Endodermal cell (in vitro differentiated cells): ENCODE measurements around the gene PPARG. TPM values are rescaled to one million over a fixed set of nuclear protein-coding genes. Genes with fewer than 3 reads are reported as not detected.
"Not testable (repeated sequence)": the region's sequence is repeated elsewhere in the genome, so short reads cannot be mapped to it uniquely, and the experiment has no call there.

Source experiments
- DNase-seq: peaks from one replicate; pipeline ENCODE4 v3.0.0-alpha.2; 2017
- H3K27ac ChIP-seq: 2 replicates; pipeline ENCODE4 v1.5.1; 2013; ENCODE audit warnings: mild to moderate bottlenecking, low read depth, low read length, moderate library complexity
- H3K27me3 ChIP-seq: 2 replicates; pipeline ENCODE4 v1.6.1; 2013; ENCODE audit warnings: mild to moderate bottlenecking, low read length, moderate library complexity; ENCODE audit not compliant: insufficient read depth, control insufficient read depth, poor library complexity, severe bottlenecking
- H3K36me3 ChIP-seq: 2 replicates; pipeline ENCODE4 v1.7.0; 2013; ENCODE audit warnings: mild to moderate bottlenecking, low read length, moderate library complexity; ENCODE audit not compliant: control insufficient read depth, insufficient read depth
- H3K4me1 ChIP-seq: one replicate; pipeline ENCODE4 v1.7.0; 2013; ENCODE audit warnings: low read length; ENCODE audit not compliant: control insufficient read depth, insufficient read depth
- H3K4me3 ChIP-seq: 2 replicates; pipeline ENCODE4 v1.5.1; 2013; ENCODE audit warnings: mild to moderate bottlenecking, low read length, moderate library complexity
- H3K9ac ChIP-seq: 2 replicates; pipeline ENCODE4 v1.6.1; 2013; ENCODE audit warnings: mild to moderate bottlenecking, low read length, moderate library complexity; ENCODE audit not compliant: poor library complexity, severe bottlenecking; ENCODE audit errors: extremely low read depth
- H3K9me3 ChIP-seq: 2 replicates; pipeline ENCODE4 v1.6.1; 2013; ENCODE audit warnings: mild to moderate bottlenecking, low read length, moderate library complexity; ENCODE audit not compliant: control insufficient read depth
- H3K27ac Mint-ChIP-seq: 2 replicates; pipeline ENCODE4 v1.8.0; 2020; ENCODE audit warnings: mixed read lengths
- H3K27me3 Mint-ChIP-seq: 2 replicates; pipeline ENCODE4 v1.8.0; 2021; ENCODE audit warnings: mild to moderate bottlenecking, mixed read lengths; ENCODE audit not compliant: insufficient read depth
- H3K36me3 Mint-ChIP-seq: 2 replicates; pipeline ENCODE4 v1.8.0; 2020; ENCODE audit warnings: low read depth, mixed read lengths
- H3K4me1 Mint-ChIP-seq: 2 replicates; pipeline ENCODE4 v1.8.0; 2020; ENCODE audit warnings: mixed read lengths
- H3K4me3 Mint-ChIP-seq: 2 replicates; pipeline ENCODE4 v1.8.0; 2020; ENCODE audit warnings: mild to moderate bottlenecking, moderate library complexity, mixed read lengths
- H3K9me3 Mint-ChIP-seq: 2 replicates; pipeline ENCODE4 v1.8.0; 2020; ENCODE audit warnings: mild to moderate bottlenecking, mixed read lengths
- WGBS, 2 experiments: methylation state at CpG; one replicate each; pipeline versions ENCODE4 v1.1.5 to v1.1.7; 2013; ENCODE audit warnings: missing lambda C conversion rate in 2 of 2, mixed read lengths in 1 of 2; ENCODE audit not compliant: insufficient coverage in 1 of 2, insufficient read length in 1 of 2; 5-methylcytosine and 5-hydroxymethylcytosine counted together
- total RNA-seq, 2 donors: library from RNA; stranded (reverse); fragmentation: NEBNext Ultra II Directional in 1 of 2; extraction: Animal tissue kit (Norgen Biotek cat#: 25700) in 1 of 2; gene quantifications; 2 replicates in 1 of 2; 3 replicates in 1 of 2; pipeline ENCODE4 v1.2.1, GENCODE V29; 2021
- TF ChIP-seq, protein P1 (sequence below): fragments of 200-600 bp; sonication (generic); conservative IDR thresholded peaks from 2 replicates; pipeline ENCODE4 v1.5.0; 2021; ENCODE audit warnings: antibody characterized with exemption, mild to moderate bottlenecking

PPARG gene
- total RNA-seq, 2 donors from 2014 or later = 3.8 to 4.5 TPM

DNA sequence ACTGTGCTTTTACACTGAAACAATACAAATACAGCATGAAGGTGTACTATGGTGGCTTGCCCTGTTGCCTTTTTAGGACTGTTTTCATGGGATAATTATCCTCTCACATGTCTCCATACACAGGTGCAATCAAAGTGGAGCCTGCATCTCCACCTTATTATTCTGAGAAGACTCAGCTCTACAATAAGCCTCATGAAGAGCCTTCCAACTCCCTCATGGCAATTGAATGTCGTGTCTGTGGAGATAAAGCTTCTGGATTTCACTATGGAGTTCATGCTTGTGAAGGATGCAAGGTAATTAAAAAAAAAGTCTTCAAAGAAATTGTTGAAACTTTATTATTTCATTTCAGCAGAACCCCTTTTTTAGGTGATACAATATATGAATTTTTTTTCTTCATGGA is 92.3 kb downstream of the PPARG start:
- H3K27me3 ChIP-seq = no peaks in the 10 kb centered on the region
- TF ChIP-seq, protein P1, sequence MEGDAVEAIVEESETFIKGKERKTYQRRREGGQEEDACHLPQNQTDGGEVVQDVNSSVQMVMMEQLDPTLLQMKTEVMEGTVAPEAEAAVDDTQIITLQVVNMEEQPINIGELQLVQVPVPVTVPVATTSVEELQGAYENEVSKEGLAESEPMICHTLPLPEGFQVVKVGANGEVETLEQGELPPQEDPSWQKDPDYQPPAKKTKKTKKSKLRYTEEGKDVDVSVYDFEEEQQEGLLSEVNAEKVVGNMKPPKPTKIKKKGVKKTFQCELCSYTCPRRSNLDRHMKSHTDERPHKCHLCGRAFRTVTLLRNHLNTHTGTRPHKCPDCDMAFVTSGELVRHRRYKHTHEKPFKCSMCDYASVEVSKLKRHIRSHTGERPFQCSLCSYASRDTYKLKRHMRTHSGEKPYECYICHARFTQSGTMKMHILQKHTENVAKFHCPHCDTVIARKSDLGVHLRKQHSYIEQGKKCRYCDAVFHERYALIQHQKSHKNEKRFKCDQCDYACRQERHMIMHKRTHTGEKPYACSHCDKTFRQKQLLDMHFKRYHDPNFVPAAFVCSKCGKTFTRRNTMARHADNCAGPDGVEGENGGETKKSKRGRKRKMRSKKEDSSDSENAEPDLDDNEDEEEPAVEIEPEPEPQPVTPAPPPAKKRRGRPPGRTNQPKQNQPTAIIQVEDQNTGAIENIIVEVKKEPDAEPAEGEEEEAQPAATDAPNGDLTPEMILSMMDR = no peak
- no peak overlapping the region for H3K9ac ChIP-seq
- H3K4me3 Mint-ChIP-seq = no peak overlapping the region
- no peaks in the 10 kb centered on the region for H3K36me3 ChIP-seq
- WGBS, 2 experiments = 77 to 100% methylated on average over 1 of the region's 1 CpG
- no peak overlapping the region for H3K27ac ChIP-seq
- H3K9me3 ChIP-seq = no peaks in the 10 kb centered on the region
- no peak overlapping the region for H3K4me3 ChIP-seq
- H3K27ac Mint-ChIP-seq = no peak overlapping the region
- DNase-seq = no peak
- no peaks in the 10 kb centered on the region for H3K4me1 ChIP-seq
- H3K36me3 Mint-ChIP-seq = no peaks in the 10 kb centered on the region
- H3K27me3 Mint-ChIP-seq = no peaks in the 10 kb centered on the region
- H3K4me1 Mint-ChIP-seq = peaks cover 3% of the 10 kb centered on the region
- no peaks in the 10 kb centered on the region for H3K9me3 Mint-ChIP-seq

DNA sequence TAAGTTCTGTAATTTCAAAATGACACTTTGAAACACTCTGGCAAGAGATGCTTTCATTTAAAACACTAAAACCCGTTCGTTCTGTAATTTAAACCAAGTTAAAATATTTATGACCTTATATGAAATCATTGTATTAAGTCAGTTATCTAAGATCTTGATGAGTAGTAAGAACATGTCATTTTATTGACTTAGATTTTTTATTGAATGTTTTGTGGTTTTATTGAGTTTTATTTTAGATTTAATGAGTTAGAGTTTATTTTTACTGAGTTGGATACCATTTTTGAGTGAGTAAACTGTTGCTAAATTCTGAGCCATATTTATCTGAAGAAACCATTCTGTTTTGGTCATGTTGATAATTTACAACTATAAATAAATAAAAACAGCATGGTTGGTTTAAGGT is 94.3 kb downstream of the PPARG start:
- Mint-ChIP-seq H3K36me3 (no peaks in the 10 kb centered on the region), H3K4me1 (peaks cover 3% of the 10 kb centered on the region), H3K4me3 (no peak overlapping the region), H3K9me3 (no peaks in the 10 kb centered on the region), H3K27me3 (peaks cover 5% of the 10 kb centered on the region), H3K27ac (no peak overlapping the region)
- Histone ChIP-seq H3K9me3 (no peaks in the 10 kb centered on the region), H3K27ac (no peak overlapping the region), H3K27me3 (peaks cover 4% of the 10 kb centered on the region), H3K4me1 (no peaks in the 10 kb centered on the region), H3K9ac (no peak overlapping the region), H3K36me3 (no peaks in the 10 kb centered on the region), H3K4me3 (no peak overlapping the region)
- TF ChIP-seq, protein P1 = no peak
- no peak for DNase-seq
- WGBS, 2 experiments = 100% methylated on average over 2 of the region's 2 CpGs; no CpG with 5 or more reads in 1 of the 2 experiments

DNA sequence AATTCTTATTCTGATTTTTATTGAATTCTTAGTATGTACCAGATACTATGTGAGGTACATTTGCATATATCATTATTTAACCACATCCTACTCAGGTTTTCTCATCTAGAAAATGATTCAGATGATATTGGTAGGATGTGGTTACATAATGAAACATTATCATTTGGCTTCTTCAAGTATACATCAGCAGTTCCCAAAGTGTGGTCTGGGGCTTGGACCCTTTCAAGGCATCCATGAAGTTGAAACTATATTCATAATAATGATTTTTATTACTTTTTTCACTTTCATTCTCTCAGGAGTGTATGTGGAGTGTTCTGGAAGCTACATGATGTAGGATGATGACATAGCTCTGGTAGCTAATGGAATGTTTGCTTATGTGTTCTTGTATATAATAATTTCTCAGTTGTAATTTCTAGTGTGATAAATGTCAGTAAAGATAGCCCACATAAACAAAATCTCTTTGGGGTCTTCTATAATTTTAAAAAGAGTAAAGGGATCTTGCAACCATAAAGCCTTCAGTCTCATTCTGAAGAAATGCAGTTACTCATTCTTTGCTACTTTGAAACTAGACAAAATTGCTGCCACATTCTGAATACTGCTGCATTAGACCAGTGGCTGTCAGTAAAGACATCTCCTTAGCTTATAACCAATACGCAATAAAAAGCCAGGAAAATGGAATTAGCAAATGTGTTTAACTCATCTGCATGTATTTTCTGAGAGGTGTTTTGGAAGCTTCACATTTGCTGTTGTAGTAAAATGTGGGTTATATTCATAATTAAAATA is 95.8 kb downstream of the PPARG start:
- Histone ChIP-seq H3K4me1 (no peaks in the 10 kb centered on the region), H3K27ac (no peak overlapping the region), H3K27me3 (peaks cover 13% of the 10 kb centered on the region), H3K4me3 (no peak overlapping the region), H3K9ac (no peak overlapping the region), H3K9me3 (no peaks in the 10 kb centered on the region), H3K36me3 (no peaks in the 10 kb centered on the region)
- Mint-ChIP-seq H3K36me3 (no peaks in the 10 kb centered on the region), H3K4me3 (no peak overlapping the region), H3K27ac (no peak overlapping the region), H3K9me3 (no peaks in the 10 kb centered on the region), H3K4me1 (peaks cover 3% of the 10 kb centered on the region), H3K27me3 (peaks cover 7% of the 10 kb centered on the region)
- TF ChIP-seq, protein P1 = no peak
- 96 to 100% methylated on average over 1 of the region's 1 CpG for whole genome bisulfite sequencing, 2 experiments
- no peak for DNase-seq

DNA sequence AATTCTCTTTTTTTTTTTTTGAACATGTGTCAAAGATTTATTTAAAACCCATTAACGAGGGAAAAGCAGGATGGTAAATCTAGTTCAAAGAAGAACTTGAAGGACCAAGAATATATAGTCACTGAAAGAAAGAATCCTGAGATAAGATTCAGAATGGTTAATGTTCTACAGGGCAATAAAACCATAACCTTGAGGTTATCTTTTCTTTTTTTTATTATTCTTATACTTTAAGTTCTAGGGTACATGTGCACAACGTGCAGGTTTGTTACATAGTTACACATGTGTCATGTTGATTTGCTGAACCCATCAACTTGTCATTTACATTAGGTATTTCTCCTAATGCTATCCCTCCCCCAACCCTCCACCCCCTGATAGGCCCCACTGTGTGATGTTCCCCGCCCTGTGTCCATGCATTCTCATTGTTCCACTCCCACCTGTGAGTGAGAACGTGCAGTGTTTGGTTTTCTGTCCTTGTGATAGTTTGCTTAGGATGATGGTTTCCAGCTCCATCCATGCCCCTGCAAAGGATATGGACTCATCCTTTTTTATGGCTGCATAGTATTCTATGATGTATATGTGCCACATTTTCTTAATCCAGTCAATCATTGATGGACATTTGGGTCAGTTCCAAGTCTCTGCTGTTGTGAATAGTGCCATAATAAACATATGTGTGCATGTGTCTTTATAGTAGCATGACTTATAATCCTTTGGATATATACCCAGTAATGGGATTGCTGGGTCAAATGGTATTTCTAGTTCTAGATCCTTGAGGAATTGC is 97.8 kb downstream of the PPARG start:
- H3K27me3 ChIP-seq = peaks cover 13% of the 10 kb centered on the region
- H3K27me3 Mint-ChIP-seq, H3K4me1 ChIP-seq, H3K4me3 ChIP-seq, H3K36me3 Mint-ChIP-seq, H3K4me3 Mint-ChIP-seq, DNase-seq, H3K9me3 Mint-ChIP-seq, H3K9ac ChIP-seq, H3K27ac Mint-ChIP-seq, H3K27ac ChIP-seq, H3K9me3 ChIP-seq, H3K36me3 ChIP-seq, H3K4me1 Mint-ChIP-seq: not testable (repeated sequence)
- WGBS, 2 experiments = 90 to 100% methylated on average over 1 to 4 of the region's 4 CpGs
